ENCODE data around the gene GUK1. TPM values are rescaled to one million over a fixed set of nuclear protein-coding genes. Genes with fewer than 3 reads are reported as not detected.
A peak's percentile ranks its signal among the peaks of the same experiment; 100 is the strongest.
"Not testable (repeated sequence)": the region's sequence is repeated elsewhere in the genome, so short reads cannot be mapped to it uniquely, and the experiment has no call there.

GUK1 gene
- total RNA-seq, 1 donor from 2014 or later = 201 TPM

GRCh38 chr1:228166170-228166936, 26.3 kb downstream of the GUK1 start:
- H3K4me3 Mint-ChIP-seq = peak overlapping the region; percentile 85
- H3K27me3 Mint-ChIP-seq (ENCODE audit: insufficient read depth) = no peaks in the 10 kb centered on the region

GRCh38 chr1:228168563-228169270, 28.6 kb downstream of the GUK1 start:
- H3K4me1 Mint-ChIP-seq (ENCODE audit: low read depth) = peaks cover 21% of the 10 kb centered on the region
- H3K27me3 Mint-ChIP-seq (ENCODE audit: insufficient read depth) = no peaks in the 10 kb centered on the region
- no peak overlapping the region for H3K27ac Mint-ChIP-seq
- H3K4me3 Mint-ChIP-seq = peak overlapping the region; percentile 0
- no peaks in the 10 kb centered on the region for H3K9me3 Mint-ChIP-seq
- intact Hi-C loops (cut with micrococcal nuclease) = loop anchor here (5.0 to 10.0 kb wide), 3 partner anchors 1336 to 1764 kb away; partner anchors contain the start of genes NUP133, PARP1, TAF5L and URB2
- H3K36me3 Mint-ChIP-seq (ENCODE audit: low read depth) = peaks cover 6% of the 10 kb centered on the region
- no peak for DNase-seq (ENCODE audit: low spot score)

More at GRCh38 chr1:228166170-228166936, 26.3 kb downstream of the GUK1 start:
- Mint-ChIP-seq H3K36me3 (ENCODE audit: low read depth) (peaks cover 6% of the 10 kb centered on the region), H3K9me3 (no peaks in the 10 kb centered on the region), H3K27ac (peak overlapping the region; percentile 94), H3K4me1 (ENCODE audit: low read depth) (peaks cover 21% of the 10 kb centered on the region)
- peak; percentile 44 for DNase-seq (ENCODE audit: low spot score)
- intact Hi-C loops (cut with micrococcal nuclease) = loop anchor here (1.0 to 10.0 kb wide), 10 partner anchors 8 to 1762 kb away; partner anchors contain the start of genes ARF1, GUK1, MRPL55 and NUP133

GRCh38 chr1:228169345-228169744, 29.3 kb downstream of the GUK1 start:
- Mint-ChIP-seq H3K4me1 (ENCODE audit: low read depth) (peaks cover 15% of the 10 kb centered on the region), H3K36me3 (ENCODE audit: low read depth) (peaks cover 6% of the 10 kb centered on the region), H3K27ac (no peak overlapping the region), H3K27me3 (ENCODE audit: insufficient read depth) (no peaks in the 10 kb centered on the region), H3K4me3 (no peak overlapping the region), H3K9me3 (no peaks in the 10 kb centered on the region)
- intact Hi-C loops (cut with micrococcal nuclease) = loop anchor here (5.0 to 10.0 kb wide), 3 partner anchors 1335 to 1765 kb away; partner anchors contain the start of genes NUP133, PARP1, TAF5L and URB2
- DNase-seq (ENCODE audit: low spot score) = no peak

- Mint-ChIP-seq H3K9me3 (no peaks in the 10 kb centered on the region), H3K27ac (no peak overlapping the region), H3K27me3 (ENCODE audit: insufficient read depth) (no peaks in the 10 kb centered on the region), H3K4me3 (peak overlapping the region; percentile 7), H3K36me3 (ENCODE audit: low read depth) (peaks cover 6% of the 10 kb centered on the region), H3K4me1 (ENCODE audit: low read depth) (peaks cover 6% of the 10 kb centered on the region)
- intact Hi-C loops (cut with micrococcal nuclease) = no loop called here
- DNase-seq (ENCODE audit: low spot score) = no peak
Observed at GRCh38 chr1:228170666-228171065, 30.6 kb downstream of the GUK1 start.

- no peaks in the 10 kb centered on the region for H3K9me3 Mint-ChIP-seq
- peaks cover 6% of the 10 kb centered on the region for H3K4me1 Mint-ChIP-seq (ENCODE audit: low read depth)
- H3K36me3 Mint-ChIP-seq (ENCODE audit: low read depth) = peaks cover 6% of the 10 kb centered on the region
- H3K27me3 Mint-ChIP-seq (ENCODE audit: insufficient read depth) = no peaks in the 10 kb centered on the region
- intact Hi-C loops (cut with micrococcal nuclease) = no loop called here
- no peak for DNase-seq (ENCODE audit: low spot score)
- H3K27ac Mint-ChIP-seq = no peak overlapping the region
- no peak overlapping the region for H3K4me3 Mint-ChIP-seq
Observed at GRCh38 chr1:228171221-228171891, 31.3 kb downstream of the GUK1 start.

GRCh38 chr1:228172591-228173527, 32.8 kb downstream of the GUK1 start:
- DNase-seq (ENCODE audit: low spot score) = no peak
- Mint-ChIP-seq H3K27me3 (ENCODE audit: insufficient read depth) (peaks cover 2% of the 10 kb centered on the region), H3K4me3 (no peak overlapping the region), H3K4me1 (ENCODE audit: low read depth) (no peaks in the 10 kb centered on the region), H3K27ac (no peak overlapping the region), H3K9me3 (no peaks in the 10 kb centered on the region), H3K36me3 (ENCODE audit: low read depth) (peaks cover 5% of the 10 kb centered on the region)
- intact Hi-C loops (cut with micrococcal nuclease) = no loop called here

- intact Hi-C loops (cut with micrococcal nuclease) = loop anchor here (1.0 to 2.0 kb wide), 2 partner anchors 8 to 39 kb away; no protein-coding TSS in a partner anchor
- H3K27me3 Mint-ChIP-seq (ENCODE audit: insufficient read depth); H3K36me3 Mint-ChIP-seq (ENCODE audit: low read depth); H3K4me1 Mint-ChIP-seq (ENCODE audit: low read depth); H3K27ac Mint-ChIP-seq; DNase-seq (ENCODE audit: low spot score); H3K9me3 Mint-ChIP-seq; H3K4me3 Mint-ChIP-seq: not testable (repeated sequence)
Observed at GRCh38 chr1:228173528-228174481, 33.7 kb downstream of the GUK1 start.

- DNase-seq (ENCODE audit: low spot score) = no peak
- H3K4me1 Mint-ChIP-seq (ENCODE audit: low read depth) = no peaks in the 10 kb centered on the region
- no peak overlapping the region for H3K27ac Mint-ChIP-seq
- peaks cover 2% of the 10 kb centered on the region for H3K27me3 Mint-ChIP-seq (ENCODE audit: insufficient read depth)
- no peak overlapping the region for H3K4me3 Mint-ChIP-seq
- intact Hi-C loops (cut with micrococcal nuclease) = loop anchor here (1.0 to 2.0 kb wide), 2 partner anchors 8 to 38 kb away; no protein-coding TSS in a partner anchor
- H3K36me3 Mint-ChIP-seq (ENCODE audit: low read depth) = no peaks in the 10 kb centered on the region
- no peaks in the 10 kb centered on the region for H3K9me3 Mint-ChIP-seq
Observed at GRCh38 chr1:228174482-228175315, 34.6 kb downstream of the GUK1 start.

- no peak overlapping the region for H3K27ac Mint-ChIP-seq
- H3K9me3 Mint-ChIP-seq = no peaks in the 10 kb centered on the region
- intact Hi-C loops (cut with micrococcal nuclease) = loop anchor here (2.0 kb wide), 1 partner anchor 37 kb away; no protein-coding TSS in a partner anchor
- H3K36me3 Mint-ChIP-seq (ENCODE audit: low read depth) = no peaks in the 10 kb centered on the region
- peaks cover 2% of the 10 kb centered on the region for H3K27me3 Mint-ChIP-seq (ENCODE audit: insufficient read depth)
- no peaks in the 10 kb centered on the region for H3K4me1 Mint-ChIP-seq (ENCODE audit: low read depth)
- no peak for DNase-seq (ENCODE audit: low spot score)
- H3K4me3 Mint-ChIP-seq = no peak overlapping the region
Observed at GRCh38 chr1:228175316-228176023, 35.4 kb downstream of the GUK1 start.

GRCh38 chr1:228176024-228176395, 35.9 kb downstream of the GUK1 start:
- H3K27ac Mint-ChIP-seq = no peak overlapping the region
- DNase-seq (ENCODE audit: low spot score) = no peak
- H3K36me3 Mint-ChIP-seq (ENCODE audit: low read depth) = no peaks in the 10 kb centered on the region
- intact Hi-C loops (cut with micrococcal nuclease) = no loop called here
- H3K9me3 Mint-ChIP-seq = no peaks in the 10 kb centered on the region
- H3K4me1 Mint-ChIP-seq (ENCODE audit: low read depth) = no peaks in the 10 kb centered on the region
- peaks cover 2% of the 10 kb centered on the region for H3K27me3 Mint-ChIP-seq (ENCODE audit: insufficient read depth)
- H3K4me3 Mint-ChIP-seq = no peak overlapping the region
